Activated naive CD4-positive, alpha-beta T cell treated with anti-CD3 and anti-CD28 coated beads, Interleukin-2, amount 50 U/mL, for 24 hours (primary cell): ENCODE measurements around the gene STK32B.

ENCODE experiments used
- H3K27ac Mint-ChIP-seq: one replicate; pipeline ENCODE4 v1.8.0; 2021; ENCODE audit warnings: mild to moderate bottlenecking, mixed read lengths
- H3K27me3 Mint-ChIP-seq: one replicate; pipeline ENCODE4 v1.8.0; 2021; ENCODE audit warnings: mixed read lengths
- H3K36me3 Mint-ChIP-seq: one replicate; pipeline ENCODE4 v1.8.0; 2021; ENCODE audit warnings: mixed read lengths
- H3K4me1 Mint-ChIP-seq: one replicate; pipeline ENCODE4 v1.8.0; 2021; ENCODE audit warnings: mixed read lengths
- H3K4me3 Mint-ChIP-seq: one replicate; pipeline ENCODE4 v1.8.0; 2021; ENCODE audit warnings: mild to moderate bottlenecking, mixed read lengths
- H3K9me3 Mint-ChIP-seq: one replicate; pipeline ENCODE4 v1.8.0; 2021; ENCODE audit warnings: mixed read lengths

Gene STK32B

GRCh38 chr4:5515646-5516045 is 464.4 kb downstream of the STK32B start:
- no peaks in the 10 kb centered on the region for H3K4me1 Mint-ChIP-seq
- no peaks in the 10 kb centered on the region for H3K36me3 Mint-ChIP-seq
- peaks cover 2% of the 10 kb centered on the region for H3K27me3 Mint-ChIP-seq
- no peak overlapping the region for H3K27ac Mint-ChIP-seq
- H3K4me3 Mint-ChIP-seq: no peak overlapping the region
- H3K9me3 Mint-ChIP-seq: peaks cover under 1% of the 10 kb centered on the region

GRCh38 chr4:5517372-5517771 is 466.1 kb downstream of the STK32B start:
- Mint-ChIP-seq H3K9me3 (peaks cover 6% of the 10 kb centered on the region), H3K36me3 (peaks cover 1% of the 10 kb centered on the region), H3K27ac (no peak overlapping the region), H3K27me3 (peaks cover 2% of the 10 kb centered on the region), H3K4me3 (no peak overlapping the region), H3K4me1 (no peaks in the 10 kb centered on the region)

GRCh38 chr4:5524446-5525299 is 473.4 kb downstream of the STK32B start:
- peaks cover 1% of the 10 kb centered on the region for H3K36me3 Mint-ChIP-seq
- no peaks in the 10 kb centered on the region for H3K27me3 Mint-ChIP-seq
- H3K27ac Mint-ChIP-seq: no peak overlapping the region
- no peaks in the 10 kb centered on the region for H3K4me1 Mint-ChIP-seq
- no peak overlapping the region for H3K4me3 Mint-ChIP-seq
- peaks cover 6% of the 10 kb centered on the region for H3K9me3 Mint-ChIP-seq

GRCh38 chr4:5526080-5526846 is 475.0 kb downstream of the STK32B start:
- no peaks in the 10 kb centered on the region for H3K4me1 Mint-ChIP-seq
- no peak overlapping the region for H3K4me3 Mint-ChIP-seq
- H3K36me3 Mint-ChIP-seq: no peaks in the 10 kb centered on the region
- H3K27ac Mint-ChIP-seq: no peak overlapping the region
- no peaks in the 10 kb centered on the region for H3K9me3 Mint-ChIP-seq
- no peaks in the 10 kb centered on the region for H3K27me3 Mint-ChIP-seq

GRCh38 chr4:5527211-5527610 is 475.9 kb downstream of the STK32B start:
- no peaks in the 10 kb centered on the region for H3K9me3 Mint-ChIP-seq
- no peaks in the 10 kb centered on the region for H3K36me3 Mint-ChIP-seq
- no peak overlapping the region for H3K27ac Mint-ChIP-seq
- H3K27me3 Mint-ChIP-seq: no peaks in the 10 kb centered on the region
- no peaks in the 10 kb centered on the region for H3K4me1 Mint-ChIP-seq
- no peak overlapping the region for H3K4me3 Mint-ChIP-seq

- Mint-ChIP-seq H3K4me3 (no peak overlapping the region), H3K36me3 (no peaks in the 10 kb centered on the region), H3K4me1 (no peaks in the 10 kb centered on the region), H3K27ac (no peak overlapping the region), H3K9me3 (no peaks in the 10 kb centered on the region), H3K27me3 (no peaks in the 10 kb centered on the region)
These were observed 476.8 kb downstream of the STK32B start for GRCh38 chr4:5528031-5528436.

GRCh38 chr4:5532100-5532499 is 480.8 kb downstream of the STK32B start:
- Mint-ChIP-seq H3K4me1 (no peaks in the 10 kb centered on the region), H3K27me3 (peaks cover 2% of the 10 kb centered on the region), H3K36me3 (no peaks in the 10 kb centered on the region), H3K27ac (no peak overlapping the region), H3K4me3 (no peak overlapping the region), H3K9me3 (peaks cover 22% of the 10 kb centered on the region)

- peaks cover 2% of the 10 kb centered on the region for H3K27me3 Mint-ChIP-seq
- H3K9me3 Mint-ChIP-seq: peaks cover 14% of the 10 kb centered on the region
- no peak overlapping the region for H3K27ac Mint-ChIP-seq
- H3K4me1 Mint-ChIP-seq: no peaks in the 10 kb centered on the region
- no peaks in the 10 kb centered on the region for H3K36me3 Mint-ChIP-seq
- no peak overlapping the region for H3K4me3 Mint-ChIP-seq
These were observed 488.3 kb downstream of the STK32B start for GRCh38 chr4:5539584-5539983.

- H3K4me1 Mint-ChIP-seq: no peaks in the 10 kb centered on the region
- no peaks in the 10 kb centered on the region for H3K27me3 Mint-ChIP-seq
- no peak overlapping the region for H3K4me3 Mint-ChIP-seq
- H3K9me3 Mint-ChIP-seq: peaks cover 4% of the 10 kb centered on the region
- no peaks in the 10 kb centered on the region for H3K36me3 Mint-ChIP-seq
- H3K27ac Mint-ChIP-seq: no peak overlapping the region
These were observed 489.9 kb downstream of the STK32B start for GRCh38 chr4:5541169-5541568.

GRCh38 chr4:5543681-5544080 is 492.4 kb downstream of the STK32B start:
- Mint-ChIP-seq H3K27me3 (no peaks in the 10 kb centered on the region), H3K4me1 (no peaks in the 10 kb centered on the region), H3K36me3 (no peaks in the 10 kb centered on the region), H3K4me3 (no peak overlapping the region), H3K9me3 (no peaks in the 10 kb centered on the region), H3K27ac (no peak overlapping the region)

GRCh38 chr4:5544762-5545161 is 493.5 kb downstream of the STK32B start:
- Mint-ChIP-seq H3K36me3 (no peaks in the 10 kb centered on the region), H3K4me1 (no peaks in the 10 kb centered on the region), H3K27me3 (no peaks in the 10 kb centered on the region), H3K4me3 (no peak overlapping the region), H3K27ac (no peak overlapping the region), H3K9me3 (no peaks in the 10 kb centered on the region)

- no peaks in the 10 kb centered on the region for H3K36me3 Mint-ChIP-seq
- no peaks in the 10 kb centered on the region for H3K27me3 Mint-ChIP-seq
- peaks cover 5% of the 10 kb centered on the region for H3K9me3 Mint-ChIP-seq
- H3K27ac Mint-ChIP-seq: no peak overlapping the region
- no peak overlapping the region for H3K4me3 Mint-ChIP-seq
- H3K4me1 Mint-ChIP-seq: no peaks in the 10 kb centered on the region
These were observed 494.0 kb downstream of the STK32B start for GRCh38 chr4:5545271-5545670.

- Mint-ChIP-seq H3K27me3 (peaks cover 5% of the 10 kb centered on the region), H3K9me3 (peaks cover 19% of the 10 kb centered on the region), H3K36me3 (no peaks in the 10 kb centered on the region), H3K27ac (no peak overlapping the region), H3K4me3 (no peak overlapping the region), H3K4me1 (no peaks in the 10 kb centered on the region)
These were observed 496.5 kb downstream of the STK32B start for GRCh38 chr4:5547651-5548249.
